Fibroblast of skin of right biceps (primary cell): ENCODE results near the gene CSNK1E.

Experiments used
- DNase-seq: peaks from one replicate; pipeline ENCODE4 v3.0.0-alpha.2; 2013

CSNK1E gene

DNA sequence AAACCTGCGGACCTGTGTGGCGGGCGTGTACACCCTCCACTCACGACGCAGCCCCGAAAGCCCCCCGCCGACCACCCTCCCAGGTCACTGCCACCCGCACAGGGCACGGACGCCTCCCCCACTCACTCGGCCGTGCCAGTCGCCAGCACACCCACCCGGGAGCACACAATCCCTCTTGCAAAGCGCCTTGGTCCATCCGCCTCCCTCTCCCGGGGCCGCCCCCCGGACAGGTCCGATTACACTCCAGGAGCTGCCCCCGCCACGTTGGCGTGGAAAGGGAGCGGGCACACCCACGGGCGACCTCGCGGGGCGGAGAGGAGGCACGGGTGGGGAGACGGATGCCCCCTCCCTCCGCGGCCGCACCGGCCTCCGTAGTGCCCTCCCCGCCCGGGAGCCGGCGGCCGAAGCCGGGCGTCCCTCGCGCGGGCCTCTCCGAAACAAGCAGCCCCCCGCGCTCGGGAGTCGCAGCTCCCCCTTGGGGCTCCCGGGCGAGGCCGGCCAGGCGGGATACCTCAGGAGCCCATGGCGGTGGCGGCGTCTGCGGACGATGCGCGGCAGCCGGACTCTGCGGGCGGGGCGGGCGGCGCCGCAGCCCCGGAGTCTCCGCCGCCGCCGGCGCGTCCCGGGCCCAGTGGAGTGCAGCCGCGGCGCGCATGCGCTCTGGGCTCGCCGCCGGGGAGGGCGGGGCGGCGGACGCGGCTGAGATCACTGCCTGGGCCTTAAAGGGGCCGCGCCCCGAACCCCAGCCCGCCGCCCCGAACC is 44.7 kb downstream of the CSNK1E start, which contains the start of gene TMEM184B:
Gene TMEM184B (minus strand): TSS at position 638 of the 762 bp plus-strand sequence. CDS start 25,049 bp downstream, outside the sequence.
- DNase-seq: peak; percentile 75

GRCh38 chr22:38271927-38272372 is 45.3 kb downstream of the CSNK1E start:
- DNase-seq: no peak

DNA sequence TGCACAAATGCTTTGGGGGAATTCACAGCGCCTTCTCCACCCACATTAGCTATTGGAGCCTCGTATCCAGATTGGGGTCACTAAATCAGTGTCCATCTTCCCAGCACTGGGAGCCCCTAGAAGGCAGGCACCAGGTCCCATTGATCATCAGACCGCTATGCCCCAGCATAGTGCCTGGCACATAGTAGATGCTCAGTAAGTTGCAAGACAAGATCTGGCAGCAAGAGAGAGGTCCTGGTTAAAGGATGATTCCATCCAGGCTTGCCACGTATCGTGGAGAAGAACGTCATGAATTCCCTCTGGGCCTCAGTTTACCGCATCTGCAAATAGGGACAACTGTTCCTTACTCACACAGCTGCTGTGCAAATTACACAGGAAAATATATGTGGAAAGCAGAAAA is 46.1 kb downstream of the CSNK1E start:
- DNase-seq: no peak

DNA sequence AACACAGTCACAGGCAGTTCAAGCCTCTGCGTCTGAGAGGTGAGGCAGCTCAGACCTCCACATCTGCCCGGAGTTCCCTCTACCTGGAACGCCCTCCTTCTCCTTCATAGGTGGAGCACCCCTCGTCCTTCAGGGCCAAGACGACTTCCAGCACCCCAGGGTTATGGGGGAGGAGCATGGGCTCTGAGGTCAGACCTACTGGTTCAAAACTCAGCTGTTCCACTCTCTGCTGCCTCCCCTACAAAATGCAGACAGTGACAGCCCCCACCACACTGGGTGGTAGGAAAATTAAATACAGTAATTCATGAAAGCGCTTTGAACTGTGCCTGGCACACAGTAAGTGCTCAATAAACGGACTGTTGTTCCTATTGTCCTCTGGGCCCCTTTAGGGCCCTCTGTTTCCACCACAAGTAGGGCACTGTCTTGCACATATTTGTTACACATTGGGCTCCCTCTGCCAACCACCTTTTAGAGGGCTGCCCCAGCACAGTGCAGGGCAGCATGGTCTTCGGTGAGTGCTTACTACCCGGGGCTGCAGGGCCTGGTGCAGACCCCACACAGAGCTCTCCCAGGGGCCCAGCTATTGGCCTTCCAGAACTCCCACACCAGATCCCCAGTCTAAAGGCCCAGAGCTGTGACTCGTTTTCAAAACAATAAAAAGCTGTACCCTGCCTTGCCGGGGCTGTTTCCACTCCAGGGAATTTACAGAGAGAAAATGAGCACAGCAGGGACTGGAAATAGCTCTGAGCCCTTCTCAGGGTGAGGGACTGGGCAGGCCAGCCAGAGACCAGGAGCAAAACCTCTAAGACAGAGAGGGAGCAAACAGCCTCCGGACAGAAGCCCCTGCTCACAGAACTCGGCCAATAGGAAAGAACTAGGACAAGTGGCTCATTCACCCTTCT is 46.9 kb downstream of the CSNK1E start:
- peak; percentile 41 for DNase-seq

- DNase-seq: no peak
These were observed 47.8 kb downstream of the CSNK1E start for GRCh38 chr22:38269466-38269865.

- DNase-seq: no peak
These were observed 50.1 kb downstream of the CSNK1E start for GRCh38 chr22:38267086-38267485.

- DNase-seq: no peak
These were observed 51.1 kb downstream of the CSNK1E start for GRCh38 chr22:38266120-38266519.

- DNase-seq: no peak
These were observed 52.9 kb downstream of the CSNK1E start for GRCh38 chr22:38264322-38264843.

- no peak for DNase-seq
These were observed 55.0 kb downstream of the CSNK1E start for GRCh38 chr22:38262051-38262795.

GRCh38 chr22:38260761-38261681 is 56.2 kb downstream of the CSNK1E start:
- no peak for DNase-seq

DNA sequence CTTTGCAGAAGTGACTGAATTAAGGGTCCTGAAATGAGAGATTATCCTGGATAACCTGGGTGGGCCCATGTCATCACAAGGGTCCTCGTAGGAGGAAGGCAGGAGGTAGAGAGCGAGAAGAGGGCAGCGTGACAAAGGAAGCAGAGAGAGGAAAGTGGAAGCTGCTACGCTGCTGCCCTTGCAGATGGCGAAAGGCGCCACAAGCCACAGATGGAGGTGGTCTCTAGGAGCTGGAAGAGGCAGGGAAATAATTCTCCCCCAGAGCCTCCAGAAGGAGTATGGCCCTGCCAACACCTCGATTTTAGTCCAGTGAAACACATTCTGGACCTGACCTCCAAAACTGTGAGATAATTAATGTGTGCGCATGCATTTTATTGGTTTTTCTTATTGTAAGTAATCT is 57.9 kb downstream of the CSNK1E start:
- no peak for DNase-seq

- DNase-seq: no peak
These were observed 58.3 kb downstream of the CSNK1E start for GRCh38 chr22:38258895-38259294.

GRCh38 chr22:38257650-38258250 is 59.5 kb downstream of the CSNK1E start:
- no peak for DNase-seq

DNA sequence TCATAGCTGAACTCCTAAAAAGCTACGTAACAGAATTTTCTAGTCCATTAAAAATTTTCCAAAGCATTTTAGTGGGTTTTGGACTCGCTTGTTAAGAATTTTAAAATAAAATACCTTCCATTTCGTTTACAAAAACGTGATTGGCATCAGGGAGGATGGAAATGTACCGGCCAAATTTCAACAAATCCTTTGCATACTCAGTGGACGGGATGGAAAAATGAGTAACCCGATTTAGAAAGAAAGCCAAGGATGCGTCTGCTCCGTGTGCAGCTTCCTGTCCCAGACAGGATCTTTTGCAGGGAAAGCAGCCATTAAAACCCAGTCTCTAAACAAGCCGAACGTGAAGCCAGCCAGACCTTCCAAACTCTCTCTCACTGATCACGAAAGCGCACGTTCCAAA is 60.1 kb downstream of the CSNK1E start:
- peak; percentile 80 for DNase-seq

DNA sequence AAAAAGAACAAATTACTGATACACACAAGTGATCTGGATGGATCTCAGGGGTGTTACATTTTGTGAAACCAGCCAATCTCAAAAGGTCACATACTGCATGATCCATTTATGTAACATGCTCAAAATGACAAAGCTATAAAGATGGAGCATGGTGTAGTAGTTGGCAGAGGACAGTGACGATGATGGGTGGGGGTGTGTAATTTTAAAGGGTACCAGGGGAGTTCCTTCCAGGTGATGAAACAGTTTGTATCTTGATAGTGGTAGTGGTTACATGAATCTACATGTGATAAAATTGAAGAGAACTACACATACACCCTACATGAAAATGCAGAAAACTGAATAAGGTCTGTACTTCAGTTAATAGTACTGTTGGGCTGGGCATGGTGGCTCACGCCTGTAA is 61.5 kb downstream of the CSNK1E start:
- DNase-seq: no peak

DNA sequence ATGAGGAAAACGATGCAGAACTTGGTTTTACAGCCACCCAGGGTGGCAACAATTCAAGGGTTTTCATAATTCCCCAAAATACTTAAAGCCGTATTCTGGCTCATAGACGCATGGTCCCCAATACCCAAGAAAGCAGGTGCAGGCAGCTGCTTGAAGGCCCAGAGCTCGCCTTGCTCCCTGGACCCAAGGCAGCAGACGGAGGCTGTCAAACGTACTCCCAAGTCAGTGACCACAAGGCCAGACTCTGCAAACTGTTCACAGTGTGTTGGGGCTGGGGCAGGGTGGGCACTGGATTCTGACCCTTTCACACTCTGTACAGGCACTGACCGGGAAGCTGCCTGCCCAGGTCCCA is 65.9 kb downstream of the CSNK1E start:
- no peak for DNase-seq

DNA sequence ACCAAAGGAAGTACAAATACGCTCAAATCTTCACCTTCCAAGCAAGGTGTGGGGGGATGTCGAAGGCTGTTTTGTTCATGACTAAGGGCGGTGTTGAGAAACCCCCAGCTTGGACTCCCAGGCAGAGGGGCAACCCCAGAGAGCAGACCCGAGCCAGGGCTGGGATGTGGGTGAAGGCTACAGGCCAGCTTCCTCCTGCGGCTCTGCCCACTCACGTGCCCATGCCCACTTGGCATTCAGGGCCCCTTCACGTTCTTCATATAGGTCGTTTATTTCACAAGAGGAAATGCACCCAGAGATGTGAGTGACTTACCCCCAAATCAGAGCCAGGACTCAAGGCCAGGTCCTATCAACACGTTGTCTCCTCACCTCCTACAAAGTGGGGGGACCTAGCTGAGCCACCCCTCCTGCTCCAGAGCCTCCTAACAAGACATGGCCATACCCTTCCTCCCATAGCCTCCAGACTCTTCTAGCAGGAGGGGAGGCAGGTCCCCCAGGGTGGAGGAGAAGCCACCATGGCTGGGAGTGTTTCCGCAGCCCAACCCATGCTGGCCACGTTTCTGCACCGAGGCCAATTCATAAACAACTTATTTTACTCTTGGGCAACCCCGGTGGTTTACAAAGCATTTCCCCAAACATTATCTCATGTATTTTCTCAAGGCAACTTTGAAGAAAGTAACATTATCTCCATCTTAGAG is 66.4 kb downstream of the CSNK1E start:
- no peak for DNase-seq

GRCh38 chr22:38249803-38250642 is 67.2 kb downstream of the CSNK1E start:
- DNase-seq: no peak

DNA sequence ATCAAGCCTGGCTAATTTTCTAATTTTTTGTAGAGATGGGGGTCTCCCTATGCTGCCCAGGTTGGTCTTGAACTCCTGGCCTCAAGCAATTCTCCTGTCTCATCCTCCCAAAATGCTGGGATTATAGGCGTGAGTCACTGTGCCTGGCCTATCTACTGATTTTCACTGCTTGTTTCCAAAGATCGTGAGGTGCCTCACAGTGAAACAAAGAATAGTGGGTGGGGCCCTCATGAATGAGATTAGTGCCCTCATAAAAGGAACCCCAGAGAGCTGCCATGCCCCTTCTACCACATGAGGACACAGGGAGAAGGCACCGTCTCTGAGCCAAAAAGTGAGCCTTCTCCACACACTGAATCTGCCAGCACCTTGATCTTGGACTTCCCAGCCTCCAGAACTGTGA is 67.9 kb downstream of the CSNK1E start:
- DNase-seq: no peak

DNA sequence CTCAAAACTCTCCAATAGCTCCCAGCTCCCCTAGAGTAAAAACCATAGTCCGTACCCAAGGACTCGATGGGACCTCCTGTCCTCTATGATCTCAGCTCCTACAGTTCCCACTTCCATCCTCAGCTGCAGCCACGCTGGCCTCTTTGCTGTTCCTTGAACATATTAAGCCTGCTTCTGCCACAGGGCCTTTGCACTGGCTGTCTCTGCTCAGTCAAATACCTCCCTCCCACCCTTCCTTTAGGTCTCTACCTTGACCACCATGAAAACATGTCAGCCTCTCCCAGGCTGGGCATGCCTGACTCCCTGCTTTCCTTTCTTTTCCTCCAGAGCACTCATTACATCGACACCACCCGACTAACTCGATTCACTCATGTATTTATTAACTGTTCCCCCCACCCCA is 69.0 kb downstream of the CSNK1E start:
- no peak for DNase-seq
